CD4-positive, alpha-beta memory T cell (primary cell): ENCODE measurements around the gene ADCY3. TPM values are rescaled to one million over a fixed set of nuclear protein-coding genes. Genes with fewer than 3 reads are reported as not detected.

Experiments
- CTCF ChIA-PET: fragments of 350-600 bp; sonication (Branson Sonifier 250); formaldehyde crosslinking; loops from one replicate; lab custom pipeline; 2021; ENCODE audit warnings: inconsistent platforms; ENCODE audit not compliant: partially characterized antibody; lab: Charles Lee
- POLR2A ChIA-PET: fragments of 350-600 bp; sonication (Branson Sonifier 250); formaldehyde crosslinking; loops from one replicate; lab custom pipeline; 2021; ENCODE audit not compliant: partially characterized antibody; lab: Charles Lee
- DNase-seq, 5 donors: peaks; one replicate each; pipeline versions ENCODE4 v3.0.0 to v3.0.0-alpha.2; 2020 to 2022; ENCODE audit warnings: mixed read lengths in 1 of 5
- H3K27ac ChIP-seq: one replicate; pipeline ENCODE4 v1.7.0; 2013; ENCODE audit warnings: low read depth, low read length
- H3K27me3 ChIP-seq: 2 replicates; pipeline ENCODE4 v1.7.0; 2013; ENCODE audit warnings: mild to moderate bottlenecking, low read length, moderate library complexity; ENCODE audit not compliant: insufficient read depth
- H3K36me3 ChIP-seq: 2 replicates; pipeline ENCODE4 v1.7.0; 2013; ENCODE audit warnings: mild to moderate bottlenecking, low read length, moderate library complexity; ENCODE audit not compliant: insufficient read depth
- H3K4me1 ChIP-seq: 2 replicates; pipeline ENCODE4 v1.7.0; 2013; ENCODE audit warnings: mild to moderate bottlenecking, low read length, moderate library complexity; ENCODE audit not compliant: insufficient read depth
- H3K4me3 ChIP-seq, 2 donors: one replicate each; pipeline ENCODE4 v1.7.0; 2013; ENCODE audit warnings: low read length in 2 of 2, mild to moderate bottlenecking in 1 of 2
- H3K9me3 ChIP-seq, 2 donors: one replicate each; pipeline ENCODE4 v1.7.0; 2013; ENCODE audit warnings: low read length in 2 of 2, control low read depth in 1 of 2; ENCODE audit not compliant: control insufficient read depth in 1 of 2
- H3K27ac Mint-ChIP-seq, 7 donors: one replicate each; pipeline ENCODE4 v1.8.0; 2020 to 2021; ENCODE audit warnings: mixed read lengths in 7 of 7, mild to moderate bottlenecking in 6 of 7, inconsistent platforms in 3 of 7, moderate library complexity in 3 of 7
- H3K27me3 Mint-ChIP-seq, 2 donors: one replicate each; pipeline ENCODE4 v1.8.0; 2020 to 2021; ENCODE audit warnings: mixed read lengths in 2 of 2
- H3K36me3 Mint-ChIP-seq, 2 donors: one replicate each; pipeline ENCODE4 v1.8.0; 2020 to 2021; ENCODE audit warnings: mixed read lengths in 2 of 2, inconsistent platforms in 1 of 2, mild to moderate bottlenecking in 1 of 2
- H3K4me1 Mint-ChIP-seq, 4 donors: one replicate each; pipeline ENCODE4 v1.8.0; 2020 to 2021; ENCODE audit warnings: mixed read lengths in 4 of 4, mild to moderate bottlenecking in 1 of 4
- H3K4me3 Mint-ChIP-seq, 8 donors: one replicate each; pipeline ENCODE4 v1.8.0; 2020 to 2021; ENCODE audit warnings: mixed read lengths in 8 of 8, mild to moderate bottlenecking in 7 of 8, moderate library complexity in 6 of 8, inconsistent platforms in 3 of 8
- H3K9me3 Mint-ChIP-seq, 8 donors: one replicate each; pipeline ENCODE4 v1.8.0; 2020 to 2021; ENCODE audit warnings: mixed read lengths in 8 of 8, mild to moderate bottlenecking in 5 of 8, inconsistent platforms in 3 of 8, moderate library complexity in 1 of 8
- intact Hi-C: fragments of 100-400 bp; cut with micrococcal nuclease; formaldehyde crosslinking; loops from one replicate; pipeline ENCODE4 v1.15.1; 2023
- polyA plus RNA-seq, 2 donors: library from polyadenylated mRNA; unstranded; fragments of 300-500 nt; fragmentation: Illumina TruSeq; gene quantifications; one replicate each; pipeline ENCODE4 v1.2.3, GENCODE V29; 2021
- total RNA-seq, 2 experiments: library from RNA; stranded (reverse); gene quantifications; one replicate each; pipeline ENCODE4 v1.2.3, GENCODE V29; 2021

The ADCY3 gene
- total and polyA plus RNA-seq, 4 experiments from 2014 or later = 9.2 to 15.0 (median 14.8) TPM

- CTCF ChIA-PET = interaction anchor here (1.0 to 1.6 kb wide), 4 partner anchors 9 to 408 kb away, joined by 3 to 7 read pairs (median 3); no protein-coding TSS in a partner anchor
- POLR2A ChIA-PET = interaction anchor here (1.1 kb wide), 1 partner anchor 26 kb away, joined by 3 read pairs; the partner anchor contains the start of genes CENPO and PTRHD1
- Mint-ChIP-seq H3K27ac (peak overlapping the region in 3 of 7 donors; percentile 10 to 63 (median 46)), H3K27me3 (no peaks in the 10 kb centered on the region), H3K4me3 (no peak overlapping the region), H3K36me3 (peaks cover 44 to 59% of the 10 kb centered on the region in 2 donors), H3K4me1 (peaks cover 0 to 5% (median 2%) of the 10 kb centered on the region in 4 donors), H3K9me3 (no peaks in the 10 kb centered on the region)
- Histone ChIP-seq H3K27me3 (no peaks in the 10 kb centered on the region), H3K4me3 (no peak overlapping the region), H3K9me3 (no peaks in the 10 kb centered on the region), H3K36me3 (peaks cover 13% of the 10 kb centered on the region), H3K27ac (no peak overlapping the region), H3K4me1 (no peaks in the 10 kb centered on the region)
- intact Hi-C loops = no loop called here
- DNase-seq = no peak
Measured at GRCh38 chr2:24818721-24819167, 101.3 kb downstream of the ADCY3 start.

- ChIA-PET POLR2A (no interaction called here), CTCF (no interaction called here)
- Histone ChIP-seq H3K27ac (no peak overlapping the region), H3K9me3 (no peaks in the 10 kb centered on the region), H3K27me3 (no peaks in the 10 kb centered on the region), H3K4me1 (no peaks in the 10 kb centered on the region), H3K36me3 (peaks cover 13% of the 10 kb centered on the region), H3K4me3 (no peak overlapping the region)
- intact Hi-C loops = no loop called here
- DNase-seq = no peak
- Mint-ChIP-seq H3K4me1 (peaks cover 0 to 5% (median 2%) of the 10 kb centered on the region in 4 donors), H3K27me3 (no peaks in the 10 kb centered on the region), H3K4me3 (no peak overlapping the region), H3K36me3 (peaks cover 41 to 49% of the 10 kb centered on the region in 2 donors), H3K27ac (no peak overlapping the region), H3K9me3 (no peaks in the 10 kb centered on the region)
Measured at GRCh38 chr2:24816884-24817283, 103.2 kb downstream of the ADCY3 start.

- Mint-ChIP-seq H3K4me1 (peaks cover 0 to 5% (median 3%) of the 10 kb centered on the region in 4 donors), H3K9me3 (no peaks in the 10 kb centered on the region)
Measured at GRCh38 chr2:24816404-24816803, 103.6 kb downstream of the ADCY3 start.

GRCh38 chr2:24815171-24815570 lies 104.9 kb downstream of the ADCY3 start:
- no peaks in the 10 kb centered on the region for H3K27me3 Mint-ChIP-seq
- DNase-seq = no peak
- peaks cover 0 to 5% (median 3%) of the 10 kb centered on the region in 4 donors for H3K4me1 Mint-ChIP-seq
- Histone ChIP-seq H3K4me3 (no peak overlapping the region), H3K36me3 (peaks cover 5% of the 10 kb centered on the region), H3K27me3 (no peaks in the 10 kb centered on the region), H3K27ac (peak overlapping the region; percentile 9), H3K4me1 (no peaks in the 10 kb centered on the region), H3K9me3 (no peaks in the 10 kb centered on the region)
- ChIA-PET CTCF (interaction anchor here (0.9 to 1.4 kb wide), 3 partner anchors 11 to 405 kb away, joined by 3 to 4 read pairs (median 4); no protein-coding TSS in a partner anchor), POLR2A (no interaction called here)
- intact Hi-C loops = no loop called here
- H3K27ac Mint-ChIP-seq = no peak overlapping the region
- H3K4me3 Mint-ChIP-seq = no peak overlapping the region
- H3K36me3 Mint-ChIP-seq = peaks cover 29 to 32% of the 10 kb centered on the region in 2 donors
- no peaks in the 10 kb centered on the region for H3K9me3 Mint-ChIP-seq

More at GRCh38 chr2:24816404-24816803, 103.6 kb downstream of the ADCY3 start:
- H3K36me3 ChIP-seq = peaks cover 13% of the 10 kb centered on the region
- POLR2A ChIA-PET = no interaction called here
- no peak overlapping the region for H3K4me3 Mint-ChIP-seq
- no peak overlapping the region for H3K27ac ChIP-seq
- no peaks in the 10 kb centered on the region for H3K27me3 Mint-ChIP-seq
- CTCF ChIA-PET = interaction anchor here (0.9 kb wide), 1 partner anchor 407 kb away, joined by 4 read pairs; no protein-coding TSS in a partner anchor
- peaks cover 36 to 44% of the 10 kb centered on the region in 2 donors for H3K36me3 Mint-ChIP-seq
- no peak overlapping the region for H3K4me3 ChIP-seq
- no peak for DNase-seq
- H3K27ac Mint-ChIP-seq = no peak overlapping the region
- no peaks in the 10 kb centered on the region for H3K4me1 ChIP-seq
- intact Hi-C loops = no loop called here
- H3K9me3 ChIP-seq = no peaks in the 10 kb centered on the region
- H3K27me3 ChIP-seq = no peaks in the 10 kb centered on the region

- H3K27ac Mint-ChIP-seq = no peak overlapping the region
- Histone ChIP-seq H3K36me3 (peaks cover 5% of the 10 kb centered on the region), H3K27me3 (no peaks in the 10 kb centered on the region), H3K9me3 (no peaks in the 10 kb centered on the region), H3K4me1 (peaks cover 3% of the 10 kb centered on the region), H3K27ac (no peak overlapping the region), H3K4me3 (no peak overlapping the region)
- intact Hi-C loops = no loop called here
- no peaks in the 10 kb centered on the region for H3K27me3 Mint-ChIP-seq
- peak overlapping the region in 1 of 8 donors; percentile 11 for H3K4me3 Mint-ChIP-seq
- DNase-seq = no peak
- POLR2A ChIA-PET = no interaction called here
- H3K4me1 Mint-ChIP-seq = peaks cover 3 to 5% (median 3%) of the 10 kb centered on the region in 4 donors
- CTCF ChIA-PET = interaction anchor here (0.8 kb wide), 1 partner anchor 13 kb away, joined by 3 read pairs; no protein-coding TSS in a partner anchor
- H3K36me3 Mint-ChIP-seq = peaks cover 29 to 32% of the 10 kb centered on the region in 2 donors
- H3K9me3 Mint-ChIP-seq = no peaks in the 10 kb centered on the region
Measured at GRCh38 chr2:24814516-24814915, 105.5 kb downstream of the ADCY3 start.

GRCh38 chr2:24813691-24814137 lies 106.3 kb downstream of the ADCY3 start:
- no peak for DNase-seq
- H3K36me3 ChIP-seq = peaks cover 3% of the 10 kb centered on the region
- no peaks in the 10 kb centered on the region for H3K27me3 ChIP-seq
- POLR2A ChIA-PET = no interaction called here
- H3K27ac ChIP-seq = no peak overlapping the region
- Mint-ChIP-seq H3K27ac (no peak overlapping the region), H3K36me3 (peaks cover 29% of the 10 kb centered on the region in 2 donors), H3K4me1 (peaks cover 9 to 12% (median 10%) of the 10 kb centered on the region in 4 donors), H3K9me3 (no peaks in the 10 kb centered on the region), H3K27me3 (no peaks in the 10 kb centered on the region), H3K4me3 (no peak overlapping the region)
- no peaks in the 10 kb centered on the region for H3K9me3 ChIP-seq
- peaks cover 10% of the 10 kb centered on the region for H3K4me1 ChIP-seq
- H3K4me3 ChIP-seq = no peak overlapping the region
- CTCF ChIA-PET = interaction anchor here (1.7 kb wide), 1 partner anchor 14 kb away, joined by 8 read pairs; no protein-coding TSS in a partner anchor
- intact Hi-C loops = no loop called here

GRCh38 chr2:24809316-24810007 lies 110.6 kb downstream of the ADCY3 start:
- Histone ChIP-seq H3K9me3 (no peaks in the 10 kb centered on the region), H3K27ac (peak overlapping the region; percentile 25), H3K27me3 (no peaks in the 10 kb centered on the region), H3K4me3 (no peak overlapping the region), H3K4me1 (peaks cover 16% of the 10 kb centered on the region), H3K36me3 (no peaks in the 10 kb centered on the region)
- Mint-ChIP-seq H3K27me3 (no peaks in the 10 kb centered on the region), H3K4me1 (peaks cover 16 to 22% (median 20%) of the 10 kb centered on the region in 4 donors), H3K9me3 (peaks cover 0 to 8% (median 2%) of the 10 kb centered on the region in 8 donors), H3K4me3 (peak overlapping the region; percentile 9 to 84 (median 76)), H3K36me3 (peaks cover 6 to 26% of the 10 kb centered on the region in 2 donors), H3K27ac (peak overlapping the region in 5 of 7 donors; percentile 73 to 87 (median 82))
- ChIA-PET POLR2A (interaction anchor here (1.1 to 1.4 kb wide), 2 partner anchors 10 to 17 kb away, joined by 3 to 7 read pairs; partner anchors contain the start of genes CENPO and PTRHD1), CTCF (interaction anchor here (1.3 to 1.6 kb wide), 2 partner anchors 10 to 19 kb away, joined by 3 to 5 read pairs; no protein-coding TSS in a partner anchor)
- DNase-seq = no peak
- intact Hi-C loops = no loop called here
